OCI-LY1 (cell line): ENCODE results near the gene PBX1.

Source experiments
- EZH2 ChIP-seq: fragments of 200-600 bp; sonication (generic), shearing (Covaris generic); IDR thresholded peaks from 2 replicates; pipeline ENCODE4 v1.8.0; 2017; ENCODE audit warnings: borderline replicate concordance, mixed run types, mild to moderate bottlenecking, antibody characterized with exemption, low read length, moderate library complexity, mixed read lengths
- TF ChIP-seq, protein P1 (sequence below): fragments of 200-600 bp; sonication (generic), shearing (Covaris generic); IDR thresholded peaks from 2 replicates; pipeline ENCODE4 v1.5.1; 2017; ENCODE audit warnings: mild to moderate bottlenecking, antibody characterized with exemption, low read length, moderate library complexity, mixed read lengths

DNA sequence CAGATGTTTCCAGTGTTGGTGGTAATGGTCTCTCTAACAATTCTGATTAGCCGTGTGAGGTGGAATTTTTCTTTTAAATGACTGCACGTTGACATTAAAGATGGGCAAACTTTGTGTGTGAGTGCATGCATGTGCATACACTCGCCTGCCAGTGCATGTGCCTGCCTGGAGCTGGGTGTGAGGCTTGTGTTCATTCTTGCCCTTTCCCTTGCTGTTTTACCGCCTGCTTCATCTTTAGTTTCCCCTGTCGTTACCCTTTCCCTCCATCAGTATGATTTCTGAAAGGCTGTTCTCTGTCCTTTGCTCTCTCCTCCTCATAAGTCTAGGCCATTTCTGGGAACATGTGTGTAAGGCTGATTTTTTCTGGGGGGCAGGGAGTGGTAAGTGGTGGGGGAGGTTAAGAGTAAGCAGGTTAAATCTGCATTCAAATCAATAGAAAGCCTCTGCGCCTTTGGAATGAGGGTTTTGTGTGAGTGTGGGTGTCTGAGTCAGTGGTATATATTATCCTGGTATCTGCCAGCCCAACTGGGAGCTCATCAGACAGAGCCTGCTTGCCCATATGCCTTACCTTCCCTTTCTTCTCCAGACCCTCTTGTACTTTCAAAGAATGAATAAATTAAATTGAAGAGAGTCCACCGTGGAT lies 112.5 kb downstream of the PBX1 start:
- TF ChIP-seq, protein P1, sequence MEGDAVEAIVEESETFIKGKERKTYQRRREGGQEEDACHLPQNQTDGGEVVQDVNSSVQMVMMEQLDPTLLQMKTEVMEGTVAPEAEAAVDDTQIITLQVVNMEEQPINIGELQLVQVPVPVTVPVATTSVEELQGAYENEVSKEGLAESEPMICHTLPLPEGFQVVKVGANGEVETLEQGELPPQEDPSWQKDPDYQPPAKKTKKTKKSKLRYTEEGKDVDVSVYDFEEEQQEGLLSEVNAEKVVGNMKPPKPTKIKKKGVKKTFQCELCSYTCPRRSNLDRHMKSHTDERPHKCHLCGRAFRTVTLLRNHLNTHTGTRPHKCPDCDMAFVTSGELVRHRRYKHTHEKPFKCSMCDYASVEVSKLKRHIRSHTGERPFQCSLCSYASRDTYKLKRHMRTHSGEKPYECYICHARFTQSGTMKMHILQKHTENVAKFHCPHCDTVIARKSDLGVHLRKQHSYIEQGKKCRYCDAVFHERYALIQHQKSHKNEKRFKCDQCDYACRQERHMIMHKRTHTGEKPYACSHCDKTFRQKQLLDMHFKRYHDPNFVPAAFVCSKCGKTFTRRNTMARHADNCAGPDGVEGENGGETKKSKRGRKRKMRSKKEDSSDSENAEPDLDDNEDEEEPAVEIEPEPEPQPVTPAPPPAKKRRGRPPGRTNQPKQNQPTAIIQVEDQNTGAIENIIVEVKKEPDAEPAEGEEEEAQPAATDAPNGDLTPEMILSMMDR = no peak
- no peak for TF ChIP-seq EZH2
